Osteoblast (primary cell): ENCODE measurements around the gene CSRNP3. TPM values are rescaled to one million over a fixed set of nuclear protein-coding genes. Genes with fewer than 3 reads are reported as not detected.

Experiments used
- DNase-seq: peaks from one replicate; pipeline ENCODE4 v3.0.0; 2011; ENCODE audit warnings: low spot score, mixed read lengths; ENCODE audit not compliant: insufficient read length; ENCODE audit errors: missing footprints
- H2AFZ ChIP-seq: 2 replicates; pipeline ENCODE4 v1.6.0; 2011; ENCODE audit warnings: mild to moderate bottlenecking, low read length
- H3K27ac ChIP-seq: 2 replicates; pipeline ENCODE4 v1.5.1; 2011; ENCODE audit warnings: mild to moderate bottlenecking, low read depth, low read length, moderate library complexity
- H3K27me3 ChIP-seq: 2 replicates; pipeline ENCODE4 v1.6.0; 2012; ENCODE audit warnings: mild to moderate bottlenecking, control low read depth, inconsistent platforms, low read length, moderate library complexity; ENCODE audit not compliant: insufficient read depth
- H3K36me3 ChIP-seq: 2 replicates; pipeline ENCODE4 v1.5.1; 2011; ENCODE audit warnings: mild to moderate bottlenecking, low read length, control low read depth, moderate library complexity; ENCODE audit not compliant: insufficient read depth
- H3K4me1 ChIP-seq: 2 replicates; pipeline ENCODE4 v1.5.1; 2011; ENCODE audit warnings: mild to moderate bottlenecking, low read length, control low read depth, moderate library complexity; ENCODE audit not compliant: insufficient read depth
- H3K4me2 ChIP-seq: 2 replicates; pipeline ENCODE4 v1.6.0; 2011; ENCODE audit warnings: mild to moderate bottlenecking, low read length; ENCODE audit not compliant: insufficient read depth
- H3K4me3 ChIP-seq: fragments of 200-600 bp; sonication (generic); 3 replicates; pipeline ENCODE4 v1.5.1; 2012; ENCODE audit warnings: mild to moderate bottlenecking, low read length, inconsistent platforms; ENCODE audit not compliant: insufficient read depth
- H3K79me2 ChIP-seq: 2 replicates; pipeline ENCODE4 v1.6.0; 2012; ENCODE audit warnings: mild to moderate bottlenecking, low read length, control low read depth, inconsistent platforms; ENCODE audit not compliant: insufficient read depth
- H3K9me3 ChIP-seq: 2 replicates; pipeline ENCODE4 v1.5.1; 2011; ENCODE audit warnings: low read depth, low read length, control low read depth
- H4K20me1 ChIP-seq: 2 replicates; pipeline ENCODE4 v1.6.0; 2012; ENCODE audit warnings: mild to moderate bottlenecking, low read length, control low read depth; ENCODE audit not compliant: insufficient read depth
- CTCF ChIP-seq: IDR thresholded peaks from 2 replicates; pipeline ENCODE4 v1.5.1; 2011; ENCODE audit warnings: mild to moderate bottlenecking, low read depth, low read length, moderate library complexity; ENCODE audit errors: extremely low read depth
- total RNA-seq: library from RNA; depleted of rRNA; stranded (reverse); fragments of >200 nt; gene quantifications from 2 replicates; pipeline ENCODE4 v1.2.3, GENCODE V29; 2012

Gene CSRNP3
- total RNA-seq, 1 donor: 1.4 TPM

DNA sequence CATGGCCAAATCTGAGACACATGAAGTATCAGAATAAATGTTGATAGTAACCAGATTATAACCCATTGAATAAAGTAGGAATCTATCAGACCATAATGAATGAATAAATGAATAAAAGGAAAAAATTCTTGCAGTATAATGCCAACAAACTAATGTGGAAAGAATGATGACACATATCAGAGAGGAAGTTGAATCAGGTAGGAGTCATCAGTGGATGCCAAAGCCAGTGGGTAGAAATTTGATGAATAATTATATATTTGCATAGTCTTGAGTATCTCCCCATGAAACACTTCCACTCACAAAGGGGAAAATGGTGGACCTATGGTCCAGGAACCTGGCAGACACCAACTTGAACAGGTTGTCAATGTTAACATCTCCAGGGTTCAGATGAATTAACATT is 255.9 kb downstream of the CSRNP3 start:
- TF ChIP-seq CTCF: no peak
- no peaks in the 10 kb centered on the region for H3K79me2 ChIP-seq
- no peaks in the 10 kb centered on the region for H3K9me3 ChIP-seq
- H3K36me3 ChIP-seq: no peaks in the 10 kb centered on the region
- peak overlapping the region; percentile 49 for H2AFZ ChIP-seq
- H3K4me3 ChIP-seq: no peak overlapping the region
- peak overlapping the region; percentile 61 for H3K27ac ChIP-seq
- H4K20me1 ChIP-seq: no peaks in the 10 kb centered on the region
- H3K4me2 ChIP-seq: peak overlapping the region; percentile 40
- no peaks in the 10 kb centered on the region for H3K27me3 ChIP-seq
- DNase-seq: peak; percentile 54
- peaks cover 17% of the 10 kb centered on the region for H3K4me1 ChIP-seq

Other genes with a start within 250 kb of the CSRNP3 start
- 2.2 and 5.0 TPM in 2 replicates for gene SCN2A, start 230.3 kb upstream of the CSRNP3 start, total RNA-seq